PC-3 (cell line): Measurements from ENCODE around the gene ABLIM2.

Experiments
- CTCF ChIP-seq: fragments of 300-600 bp; sonication (generic); conservative IDR thresholded peaks from 2 replicates; pipeline ENCODE4 v1.5.1; 2017; ENCODE audit warnings: antibody characterized with exemption, low read depth, mild to moderate bottlenecking, low read length
- EZH2 ChIP-seq: fragments of 300-600 bp; sonication (generic); IDR thresholded peaks from one replicate; pipeline ENCODE4 v1.6.1; 2017; ENCODE audit warnings: antibody characterized with exemption, mild to moderate bottlenecking, low read length; ENCODE audit not compliant: unreplicated experiment

DNA sequence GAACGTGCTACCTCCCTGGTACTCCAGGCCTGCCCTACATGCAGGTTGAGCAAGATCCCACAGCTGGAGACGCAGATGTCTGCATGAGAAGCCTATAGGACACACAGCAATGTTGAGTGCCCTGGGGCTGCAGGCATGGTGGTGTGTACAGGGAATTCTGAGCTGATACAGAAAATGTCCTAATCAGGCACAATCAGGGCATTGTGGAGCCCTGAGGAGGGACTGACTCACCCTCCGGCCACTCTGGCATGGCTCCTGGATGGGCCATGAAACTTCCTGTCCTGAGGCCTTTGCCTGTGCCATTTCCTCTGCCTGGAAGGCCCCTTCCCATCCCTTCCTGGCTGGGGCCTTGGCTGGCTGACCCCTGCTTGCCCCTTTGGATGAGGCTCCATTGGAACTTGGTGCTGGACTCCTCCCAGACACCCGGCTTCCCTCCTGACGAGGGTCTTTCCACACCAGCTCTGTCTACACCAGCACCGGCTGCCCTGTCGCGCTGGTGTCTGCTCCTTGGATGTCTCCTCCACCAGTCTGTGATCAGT, 202.3 kb downstream of the ABLIM2 start:
- TF ChIP-seq CTCF (no peak), EZH2 (no peak)
